HG02610 (cell line): ENCODE measurements around the gene HDAC8.
"Not testable (repeated sequence)": the region's sequence is repeated elsewhere in the genome, so short reads cannot be mapped to it uniquely, and the experiment has no call there.

Experiments used
- ATAC-seq: cut with Tn5 transposase; IDR thresholded peaks from one replicate; pipeline ENCODE4 v1.9.1; 2021; ENCODE audit warnings: mild to moderate bottlenecking, moderate library complexity; ENCODE audit not compliant: unreplicated experiment

Gene HDAC8

GRCh38 chrX:72572248-72573157 lies at the start of gene HDAC8:
TSS of gene HDAC8 (minus strand) at chrX:72572843. CDS start at chrX:72572761, 82 bp downstream.
- peak; percentile 97 for ATAC-seq

- peak; percentile 98 for ATAC-seq
These were observed 49.2 kb upstream of the HDAC8 start for GRCh38 chrX:72621625-72622485.

- peak; percentile 24 for ATAC-seq
These were observed 48.5 kb upstream of the HDAC8 start for GRCh38 chrX:72621163-72621562.

- ATAC-seq: no peak
These were observed 48.0 kb upstream of the HDAC8 start for GRCh38 chrX:72620550-72621145.

GRCh38 chrX:72609313-72609712 lies 36.7 kb upstream of the HDAC8 start:
- no peak for ATAC-seq

- ATAC-seq: no peak
These were observed 32.1 kb upstream of the HDAC8 start for GRCh38 chrX:72604705-72605104.

GRCh38 chrX:72604112-72604511 lies 31.5 kb upstream of the HDAC8 start:
- ATAC-seq: no peak

- ATAC-seq: not testable (repeated sequence)
These were observed 18.4 kb upstream of the HDAC8 start for GRCh38 chrX:72591038-72591437.

GRCh38 chrX:72584163-72584562 lies 11.5 kb upstream of the HDAC8 start:
- ATAC-seq: no peak

GRCh38 chrX:72576141-72576894 lies 3.7 kb upstream of the HDAC8 start:
- ATAC-seq: no peak

- peak; percentile 23 for ATAC-seq
These were observed 492 bp upstream of the HDAC8 start for GRCh38 chrX:72573158-72573511.

GRCh38 chrX:72569786-72570185 lies 2.9 kb downstream of the HDAC8 start:
- no peak for ATAC-seq

- no peak for ATAC-seq
These were observed 4.1 kb downstream of the HDAC8 start for GRCh38 chrX:72568406-72569092.

- ATAC-seq: no peak
These were observed 6.2 kb downstream of the HDAC8 start for GRCh38 chrX:72566448-72566847.

- ATAC-seq: not testable (repeated sequence)
These were observed 13.0 kb downstream of the HDAC8 start for GRCh38 chrX:72559655-72560054.

GRCh38 chrX:72554448-72555140 lies 18.0 kb downstream of the HDAC8 start:
- ATAC-seq: no peak

GRCh38 chrX:72552443-72552842 lies 20.2 kb downstream of the HDAC8 start:
- not testable (repeated sequence) for ATAC-seq

- no peak for ATAC-seq
These were observed 26.7 kb downstream of the HDAC8 start for GRCh38 chrX:72545990-72546389.

- ATAC-seq: no peak
These were observed 32.3 kb downstream of the HDAC8 start for GRCh38 chrX:72540318-72540717.
